SHP77 treated with DMSO at 0.1 percent for 48 hours (cell line): ENCODE data around the gene PGAP3.

ENCODE experiments used
- DNase-seq: peaks from one replicate; lab custom pipeline; 2025; lab: John Stamatoyannopoulos, UW

The PGAP3 gene

GRCh38 chr17:39636927-39637736 is 50.7 kb downstream of the PGAP3 start, which contains the start of gene STARD3:
TSS of gene STARD3 (plus strand) at chr17:39637144. CDS start at chr17:39653532, 16,388 bp downstream.
- DNase-seq = peak; percentile 27

- DNase-seq = no peak
Measured at GRCh38 chr17:39636587-39636926, 51.3 kb downstream of the PGAP3 start.

- no peak for DNase-seq
Measured at GRCh38 chr17:39635614-39636176, 52.2 kb downstream of the PGAP3 start.

- peak; percentile 44 for DNase-seq
Measured at GRCh38 chr17:39634384-39634871, 53.4 kb downstream of the PGAP3 start.

- no peak for DNase-seq
Measured at GRCh38 chr17:39633570-39634183, 54.2 kb downstream of the PGAP3 start.

- DNase-seq = no peak
Measured at GRCh38 chr17:39632153-39632941, 55.5 kb downstream of the PGAP3 start.

GRCh38 chr17:39631403-39631802 is 56.5 kb downstream of the PGAP3 start:
- DNase-seq = no peak

GRCh38 chr17:39629898-39630297 is 58.0 kb downstream of the PGAP3 start:
- no peak for DNase-seq

- DNase-seq = no peak
Measured at GRCh38 chr17:39629494-39629880, 58.4 kb downstream of the PGAP3 start.

- no peak for DNase-seq
Measured at GRCh38 chr17:39628655-39629493, 59.0 kb downstream of the PGAP3 start.

GRCh38 chr17:39627712-39628516 is 59.9 kb downstream of the PGAP3 start:
- no peak for DNase-seq

GRCh38 chr17:39627047-39627711 is 60.7 kb downstream of the PGAP3 start:
- no peak for DNase-seq

GRCh38 chr17:39626171-39627046 is 61.4 kb downstream of the PGAP3 start, which contains the start of gene PPP1R1B:
TSS of gene PPP1R1B (plus strand) at chr17:39626952. CDS start at chr17:39627393, 441 bp downstream.
- DNase-seq = no peak

- no peak for DNase-seq
Measured at GRCh38 chr17:39625198-39625785, 62.6 kb downstream of the PGAP3 start.

GRCh38 chr17:39624313-39624712 is 63.5 kb downstream of the PGAP3 start:
- DNase-seq = no peak

GRCh38 chr17:39623356-39623950 is 64.4 kb downstream of the PGAP3 start:
- peak; percentile 43 for DNase-seq

- DNase-seq = peak; percentile 61
Measured at GRCh38 chr17:39622380-39623006, 65.4 kb downstream of the PGAP3 start.
